HG03097 (cell line): ENCODE results near the gene SLC37A3.
"Not testable (repeated sequence)": the region's sequence is repeated elsewhere in the genome, so short reads cannot be mapped to it uniquely, and the experiment has no call there.

Experiments
- ATAC-seq: cut with Tn5 transposase; IDR thresholded peaks from one replicate; pipeline ENCODE4 v1.9.1; 2021; ENCODE audit not compliant: unreplicated experiment, low FRiP score

The SLC37A3 gene

GRCh38 chr7:140349144-140349771 lies 49.1 kb downstream of the SLC37A3 start:
- ATAC-seq, result no peak

- ATAC-seq, result no peak
Measured at GRCh38 chr7:140348161-140348849, 50.0 kb downstream of the SLC37A3 start.

- ATAC-seq, result no peak
Measured at GRCh38 chr7:140347218-140347617, 51.1 kb downstream of the SLC37A3 start.

GRCh38 chr7:140345426-140345825 lies 52.9 kb downstream of the SLC37A3 start:
- no peak for ATAC-seq

- ATAC-seq, result no peak
Measured at GRCh38 chr7:140342727-140343514, 55.4 kb downstream of the SLC37A3 start.

GRCh38 chr7:140338959-140339358 lies 59.4 kb downstream of the SLC37A3 start:
- ATAC-seq, result not testable (repeated sequence)

GRCh38 chr7:140334341-140335057 lies 63.8 kb downstream of the SLC37A3 start:
- ATAC-seq, result no peak

- no peak for ATAC-seq
Measured at GRCh38 chr7:140333686-140334085, 64.6 kb downstream of the SLC37A3 start.

GRCh38 chr7:140333223-140333622 lies 65.1 kb downstream of the SLC37A3 start:
- no peak for ATAC-seq

- no peak for ATAC-seq
Measured at GRCh38 chr7:140330595-140330994, 67.7 kb downstream of the SLC37A3 start.

- ATAC-seq, result no peak
Measured at GRCh38 chr7:140330128-140330527, 68.2 kb downstream of the SLC37A3 start.

- ATAC-seq, result no peak
Measured at GRCh38 chr7:140327261-140327661, 71.1 kb downstream of the SLC37A3 start.

GRCh38 chr7:140326116-140326928 lies 72.0 kb downstream of the SLC37A3 start:
- ATAC-seq, result no peak

- no peak for ATAC-seq
Measured at GRCh38 chr7:140325600-140325999, 72.7 kb downstream of the SLC37A3 start.

GRCh38 chr7:140324714-140325113 lies 73.6 kb downstream of the SLC37A3 start:
- ATAC-seq, result no peak

GRCh38 chr7:140322759-140323158 lies 75.6 kb downstream of the SLC37A3 start:
- no peak for ATAC-seq

- ATAC-seq, result not testable (repeated sequence)
Measured at GRCh38 chr7:140320078-140320477, 78.3 kb downstream of the SLC37A3 start.

- no peak for ATAC-seq
Measured at GRCh38 chr7:140317999-140318398, 80.3 kb downstream of the SLC37A3 start.

GRCh38 chr7:140317597-140317996 lies 80.7 kb downstream of the SLC37A3 start:
- no peak for ATAC-seq

- no peak for ATAC-seq
Measured at GRCh38 chr7:140316165-140316661, 82.1 kb downstream of the SLC37A3 start.
